Left renal cortex interstitium (tissue), 4 donors: ENCODE measurements around the gene EIF4ENIF1. TPM values are rescaled to one million over a fixed set of nuclear protein-coding genes. Genes with fewer than 3 reads are reported as not detected.
"Not testable (repeated sequence)": the region's sequence is repeated elsewhere in the genome, so short reads cannot be mapped to it uniquely, and the experiment has no call there.

Experiments
- DNase-seq, 4 donors: peaks; one replicate each; pipeline ENCODE4 v3.0.0-alpha.2; 2013; ENCODE audit warnings: low read depth in 4 of 4, low spot score in 2 of 4, missing footprints in 1 of 4
- polyA plus RNA-seq, 4 donors: library from polyadenylated mRNA; unstranded; fragments of 120-200 nt; gene quantifications; one replicate each; pipeline ENCODE4 v1.2.1, GENCODE V29; 2013; ENCODE audit not compliant: insufficient read length in 4 of 4

EIF4ENIF1 gene
- polyA plus RNA-seq, 4 donors, result 39.0 to 51.9 (median 47.6) TPM

DNA sequence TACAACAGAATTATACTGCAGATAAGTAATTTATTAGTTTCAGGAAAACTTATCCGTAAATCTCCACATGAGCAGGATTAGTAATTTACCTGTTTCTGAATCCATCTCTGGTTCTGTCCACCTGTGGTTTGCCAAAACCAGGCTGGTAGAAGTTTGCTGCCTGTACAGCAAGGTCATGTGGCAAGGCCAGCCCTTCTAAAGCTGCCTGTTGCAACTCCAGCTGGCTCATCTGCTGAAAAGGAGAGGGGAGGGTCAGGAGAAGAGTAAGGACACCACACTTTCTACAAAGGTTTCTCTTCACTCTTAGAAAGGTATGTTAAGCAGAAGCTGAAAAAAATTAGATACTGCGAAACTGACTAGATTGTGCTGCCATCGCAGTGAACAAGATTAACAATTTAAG lies 42.3 kb downstream of the EIF4ENIF1 start:
- DNase-seq, result no peak

DNA sequence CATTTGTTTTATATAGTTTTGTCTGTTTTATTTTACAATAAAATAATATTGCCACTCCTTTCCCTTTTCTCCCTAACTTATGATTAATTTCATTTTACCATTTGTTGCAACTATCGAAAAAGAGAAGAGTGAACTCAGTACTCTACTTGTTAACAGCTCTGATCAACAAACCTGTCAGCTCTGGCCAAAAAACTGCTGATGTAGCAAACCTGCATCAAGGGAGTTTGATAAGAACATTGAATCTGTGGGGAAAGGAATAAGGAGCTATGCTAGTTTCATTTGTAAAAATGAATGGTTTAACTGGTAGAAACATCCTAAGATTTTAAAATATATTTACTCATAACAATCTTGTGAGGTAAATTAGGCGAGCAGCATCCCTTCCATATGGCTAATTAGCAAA lies 42.9 kb downstream of the EIF4ENIF1 start:
- DNase-seq, result no peak

DNA sequence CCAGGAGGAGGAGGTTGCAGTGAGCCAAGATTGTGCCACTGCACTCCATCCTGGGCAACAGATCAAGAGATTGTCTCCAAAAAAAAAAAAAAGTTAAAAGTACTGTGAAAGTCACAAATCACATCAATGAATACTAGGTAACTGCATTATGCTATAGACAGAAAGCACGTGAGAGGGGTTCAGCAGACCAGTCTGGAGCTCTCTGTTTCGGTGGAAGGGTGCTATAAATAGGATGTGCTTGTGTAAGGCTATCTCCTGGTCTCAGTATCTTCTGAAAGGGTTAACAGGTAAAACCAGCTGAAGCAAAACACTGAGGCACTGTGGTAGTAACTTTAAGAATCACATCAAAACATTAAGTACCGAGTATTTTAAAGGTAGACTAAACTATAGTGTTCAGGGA lies 43.4 kb downstream of the EIF4ENIF1 start:
- no peak for DNase-seq

DNA sequence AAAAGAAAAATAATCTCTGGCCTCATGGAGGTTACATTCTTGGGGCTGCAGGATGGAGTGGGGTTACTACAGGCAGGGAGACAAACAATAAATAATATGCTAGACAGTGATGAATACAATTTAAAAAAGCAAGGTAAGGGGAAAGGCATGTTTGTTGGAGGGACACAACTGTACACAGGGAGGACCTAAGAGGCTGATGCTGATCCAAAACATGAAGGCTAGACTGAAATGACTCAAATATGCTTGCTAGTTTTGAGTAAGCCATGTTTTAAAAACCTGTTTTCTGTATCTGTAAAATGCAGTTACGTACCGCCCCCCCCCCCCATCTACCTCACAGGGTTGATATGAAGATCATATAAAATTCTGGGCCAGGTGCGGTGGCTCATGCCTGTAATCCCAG lies 44.0 kb downstream of the EIF4ENIF1 start:
- no peak for DNase-seq

DNA sequence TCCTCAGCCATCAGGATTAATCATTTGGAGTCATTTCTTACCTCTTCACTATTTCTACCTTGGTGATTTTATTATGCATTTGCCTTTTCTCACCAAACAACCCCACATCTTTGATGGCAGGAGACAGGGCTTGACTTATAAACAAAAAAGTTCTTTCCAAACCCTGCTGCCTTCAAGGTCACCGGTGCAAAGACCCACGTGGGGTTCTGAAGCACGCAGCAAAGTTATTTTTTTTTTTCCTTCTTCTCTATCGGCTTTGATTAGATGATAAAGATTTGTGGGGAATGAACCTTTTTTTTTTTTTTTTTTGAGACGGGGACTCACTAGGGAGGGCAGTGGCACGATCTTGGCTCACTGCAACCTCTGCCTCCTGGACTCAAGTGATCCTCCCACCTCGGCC lies 46.1 kb downstream of the EIF4ENIF1 start:
- DNase-seq, result no peak

DNA sequence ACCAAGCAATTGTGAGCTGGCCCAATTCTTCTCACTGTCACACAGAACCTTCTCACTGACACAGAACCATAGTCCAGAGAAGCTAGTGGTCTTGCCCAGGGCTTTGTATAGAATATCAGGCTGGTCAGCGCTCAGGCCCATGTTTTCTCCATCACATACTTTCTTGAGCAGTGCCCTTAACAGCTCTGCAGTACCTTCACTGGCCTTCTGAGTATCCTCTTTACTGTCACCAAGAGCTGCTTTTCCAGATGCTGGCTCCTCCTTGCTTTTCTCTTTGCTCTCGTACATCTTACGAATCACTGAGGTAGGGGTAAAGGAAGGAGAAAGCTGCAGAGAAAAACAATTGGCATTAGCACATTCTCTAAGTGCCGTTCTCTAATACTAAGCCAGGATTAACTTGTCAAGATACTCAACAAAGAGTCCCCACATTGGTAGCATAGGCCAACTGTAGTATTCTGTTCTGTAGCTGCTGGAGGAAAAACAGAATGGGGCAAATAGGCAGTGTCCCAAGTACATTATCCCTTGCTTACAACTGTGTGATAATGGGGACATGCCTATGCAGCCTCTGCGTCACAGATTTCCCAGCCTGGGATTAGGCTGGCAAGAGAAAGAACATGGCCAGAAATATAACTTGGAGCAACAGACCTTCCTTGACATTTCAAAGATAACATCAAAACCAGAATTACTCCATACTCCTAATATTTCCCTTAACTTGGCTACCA lies 46.7 kb downstream of the EIF4ENIF1 start:
- DNase-seq, result no peak

DNA sequence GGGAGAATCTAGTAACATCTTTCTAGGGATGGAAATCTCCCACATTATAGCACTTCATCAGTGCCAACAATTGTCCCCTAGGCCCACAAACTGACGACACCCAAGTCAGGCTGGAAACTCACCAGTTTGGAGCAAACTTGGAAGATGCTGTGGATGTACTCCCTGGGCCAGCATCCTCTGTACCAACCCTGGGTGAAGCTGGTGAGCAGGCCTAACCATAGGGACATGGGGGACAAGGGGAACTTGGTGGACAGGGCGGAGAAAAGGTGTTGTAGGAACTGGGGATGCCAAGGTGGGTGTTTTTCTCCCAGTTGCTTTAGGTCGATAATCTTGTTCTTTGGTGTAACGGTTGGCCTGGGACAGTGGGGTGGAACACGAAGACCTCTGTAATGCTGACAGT lies 48.0 kb downstream of the EIF4ENIF1 start:
- DNase-seq, result no peak

DNA sequence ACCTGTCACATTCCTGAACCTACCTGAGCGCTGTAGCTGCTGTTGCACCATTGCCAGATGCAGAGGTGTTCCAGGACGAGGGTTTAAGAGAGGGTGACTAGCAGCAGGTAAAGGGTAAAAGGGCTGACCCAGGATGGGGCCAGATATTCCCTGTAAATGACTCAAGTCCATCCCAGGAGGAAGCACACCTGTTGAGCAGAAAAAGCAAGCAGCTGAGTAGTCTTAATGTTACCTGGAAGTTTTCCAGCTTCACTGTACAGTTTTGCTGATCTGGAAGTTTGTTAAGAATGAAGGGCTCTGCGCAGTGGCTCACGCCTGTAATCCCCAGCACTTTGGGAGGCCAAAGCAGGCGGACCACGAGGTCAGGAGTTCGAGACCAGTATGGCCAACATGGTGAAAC lies 49.0 kb downstream of the EIF4ENIF1 start:
- DNase-seq, result no peak

DNA sequence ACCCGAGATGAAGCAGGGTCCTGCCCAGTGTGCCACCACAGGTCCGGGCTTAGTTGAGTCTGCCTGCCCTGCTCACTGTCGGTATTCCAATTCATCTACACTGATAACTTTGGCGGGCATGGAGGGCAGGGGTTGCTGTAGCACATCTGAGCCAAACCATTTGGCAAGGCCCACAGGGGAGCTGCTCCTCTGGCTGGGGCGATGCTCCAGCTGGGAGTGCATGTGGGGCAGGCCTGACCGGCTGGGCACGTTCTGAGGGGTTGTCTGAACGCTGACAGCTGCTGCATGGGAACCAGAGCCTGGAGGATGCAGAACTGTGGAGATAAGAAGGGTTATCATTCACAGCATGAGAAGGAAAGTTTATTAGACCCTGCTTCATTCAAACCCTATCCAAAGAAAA lies 49.8 kb downstream of the EIF4ENIF1 start:
- no peak for DNase-seq

DNA sequence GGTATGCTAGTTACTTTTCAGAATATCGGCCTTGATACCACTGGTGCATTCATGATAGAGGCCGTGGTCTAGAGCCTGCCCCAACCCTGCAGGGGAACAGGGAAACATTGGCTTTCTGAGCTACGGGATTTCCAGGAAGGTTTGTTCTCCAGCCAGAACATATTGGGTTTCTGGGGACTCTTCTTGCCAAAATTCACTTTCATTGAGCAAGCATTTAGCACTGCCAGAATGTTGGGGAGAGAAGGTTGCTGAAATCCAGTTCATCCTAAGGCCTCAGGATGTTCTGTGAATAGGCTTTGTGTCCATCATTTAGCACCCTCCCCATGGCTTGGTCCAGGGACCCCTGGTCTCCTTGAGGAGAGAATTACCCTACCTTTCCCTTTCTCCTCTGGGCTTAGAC lies 53.5 kb downstream of the EIF4ENIF1 start:
- no peak for DNase-seq

DNA sequence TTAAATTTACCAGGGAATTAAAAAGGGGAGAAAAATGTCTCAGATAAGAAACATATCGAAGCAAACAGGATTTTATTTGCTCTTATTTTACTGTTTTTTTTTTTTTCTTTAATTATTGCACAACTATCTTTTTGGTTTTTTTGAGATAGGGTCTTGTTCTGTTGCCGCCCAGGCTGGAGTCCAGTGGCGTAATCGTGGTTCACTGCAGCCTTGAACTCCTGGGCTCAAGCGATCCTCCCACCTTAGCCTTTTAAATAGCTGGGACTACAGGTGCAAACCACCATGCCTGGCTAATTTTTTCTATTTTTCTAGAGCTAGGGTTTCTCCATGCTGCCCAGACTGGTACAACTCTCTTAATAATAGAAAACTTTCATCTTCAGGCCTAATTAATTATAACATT lies 57.7 kb downstream of the EIF4ENIF1 start:
- no peak for DNase-seq

DNA sequence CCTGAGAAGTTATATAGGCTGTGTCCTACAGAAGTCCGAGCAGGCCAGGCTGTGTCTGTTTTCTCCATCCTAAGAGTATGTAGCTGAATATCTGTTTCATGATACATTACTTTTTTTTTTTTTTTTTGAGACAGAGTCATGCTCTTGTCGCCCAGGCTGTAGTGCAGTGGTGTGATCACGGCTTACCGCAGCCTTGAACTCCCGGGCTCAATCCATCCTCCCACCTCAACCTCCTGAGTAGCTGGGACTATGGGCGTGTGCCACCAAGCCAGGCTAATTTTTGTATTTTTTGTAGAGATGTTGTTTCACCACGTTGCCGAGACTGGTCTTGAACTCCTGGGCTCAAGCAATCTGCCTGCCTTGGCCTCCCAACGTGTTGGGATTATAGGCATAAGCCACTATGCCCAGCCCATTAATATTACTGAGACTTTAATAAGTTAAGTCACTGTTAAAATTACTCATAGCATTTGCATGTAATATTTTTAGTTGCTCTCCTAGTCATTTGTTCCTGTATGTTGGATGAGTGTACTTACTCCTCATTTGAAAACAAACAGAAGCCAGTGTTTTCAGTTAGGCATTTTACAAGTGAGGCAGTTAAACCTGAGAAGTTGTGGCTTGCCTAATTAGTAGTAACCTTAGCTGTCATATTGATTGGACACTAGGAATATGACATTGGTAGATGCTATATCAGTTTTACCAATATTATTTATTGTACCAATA lies 64.2 kb downstream of the EIF4ENIF1 start:
- no peak for DNase-seq

DNA sequence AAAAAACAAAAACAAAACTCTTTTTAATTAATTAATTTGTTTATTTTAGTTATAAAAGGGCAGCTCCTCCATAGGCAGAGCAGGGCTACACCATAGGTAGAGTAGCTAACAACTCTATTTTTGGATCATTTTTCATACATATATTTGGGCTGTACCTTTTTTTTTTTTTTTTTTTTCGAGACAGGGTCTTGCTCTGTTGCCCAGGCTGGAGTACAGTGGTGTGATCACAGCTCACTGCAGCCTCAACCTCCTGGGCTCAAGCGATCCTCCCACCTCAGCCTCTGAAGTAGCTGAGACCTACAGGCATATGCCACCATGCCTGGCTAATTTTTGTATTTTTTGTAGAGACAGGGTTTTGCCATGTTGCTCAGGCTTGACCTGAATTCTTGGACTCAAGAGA lies 87.3 kb downstream of the EIF4ENIF1 start:
- not testable (repeated sequence) for DNase-seq

DNA sequence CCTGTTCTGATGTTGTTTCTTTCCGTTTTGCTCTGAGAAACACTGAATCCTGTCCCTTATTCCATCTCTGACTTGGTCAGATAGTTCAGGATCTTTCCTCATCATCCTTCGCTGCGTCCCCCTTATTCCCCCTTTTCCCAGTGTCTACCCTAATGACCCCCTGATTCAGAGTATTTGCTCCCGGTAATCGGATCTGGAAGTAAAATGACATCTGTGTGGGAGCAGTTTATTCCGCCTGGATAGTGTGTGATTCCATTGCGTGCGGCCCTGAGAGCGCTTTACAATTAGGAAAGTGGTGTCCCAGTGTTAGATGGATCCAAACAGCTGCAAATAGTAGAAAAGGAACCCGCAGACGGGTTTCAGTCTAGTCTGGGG lies 89.6 kb downstream of the EIF4ENIF1 start:
- peak in 3 of 4 donors; percentile 30 to 32 (median 31) for DNase-seq

DNA sequence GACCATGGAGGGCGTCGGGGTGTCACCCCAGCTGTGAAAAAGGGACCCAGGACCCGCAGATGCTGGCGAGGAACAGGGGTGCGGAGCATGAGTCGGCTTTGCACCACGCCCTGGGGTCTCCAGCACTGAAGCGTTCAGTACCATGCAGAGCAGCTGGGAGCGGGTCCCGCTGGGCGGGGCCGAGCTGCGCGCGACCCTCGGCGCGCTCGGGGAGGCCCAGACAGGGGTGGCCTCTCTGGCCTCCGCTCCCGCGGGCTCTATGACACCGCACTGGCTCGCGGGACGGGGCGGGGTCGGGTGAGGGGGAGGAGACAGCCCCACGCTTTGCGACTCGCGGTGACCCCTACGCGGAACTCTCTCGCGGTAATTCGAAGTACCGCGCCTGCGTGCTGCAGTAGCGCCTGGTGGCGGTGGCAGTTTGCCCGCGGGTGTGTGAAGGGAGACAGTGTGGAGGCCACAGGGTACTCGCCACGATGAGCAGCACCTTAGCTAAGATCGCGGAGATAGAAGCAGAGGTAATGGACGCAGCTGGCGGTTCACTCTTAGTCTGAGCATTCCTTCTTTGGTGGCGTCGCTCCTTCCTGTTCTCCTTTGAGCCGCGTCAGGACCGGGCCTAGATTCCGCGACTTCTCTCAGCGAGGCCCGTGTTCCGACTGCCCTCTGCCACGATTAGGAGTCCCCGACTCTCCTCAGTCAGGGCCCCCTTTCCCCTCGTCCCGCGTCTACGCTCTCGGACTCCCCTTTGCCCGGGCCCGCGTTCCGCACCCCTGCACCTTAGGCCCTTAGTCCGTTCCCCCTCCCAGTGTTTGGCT lies 90.2 kb downstream of the EIF4ENIF1 start, which contains the start of gene DRG1:
TSS of gene DRG1 (plus strand) at position 394 of the 812 bp plus-strand sequence. CDS start at position 474, 80 bp downstream.
- peak; percentile 88 to 95 (median 92) for DNase-seq

DNA sequence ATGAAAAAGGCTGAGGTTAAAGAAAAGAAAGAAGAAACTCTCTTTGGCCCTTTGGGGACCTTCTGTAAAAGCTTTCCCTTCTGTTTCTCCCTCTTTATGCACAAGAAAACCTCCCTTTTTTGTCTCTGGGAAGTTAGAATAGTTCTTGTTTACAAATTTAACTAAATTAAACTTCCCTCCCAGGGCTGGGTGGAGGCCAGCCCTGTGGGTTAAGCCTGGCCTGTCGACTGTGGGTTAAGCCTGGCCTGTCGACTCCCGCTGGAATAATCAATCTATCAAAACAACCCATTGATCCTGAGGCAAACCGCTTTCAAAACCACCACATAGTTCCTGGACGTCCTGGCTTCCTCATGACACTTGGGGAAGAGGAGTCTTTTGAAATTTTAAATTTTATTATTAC lies 91.4 kb downstream of the EIF4ENIF1 start:
- no peak for DNase-seq

DNA sequence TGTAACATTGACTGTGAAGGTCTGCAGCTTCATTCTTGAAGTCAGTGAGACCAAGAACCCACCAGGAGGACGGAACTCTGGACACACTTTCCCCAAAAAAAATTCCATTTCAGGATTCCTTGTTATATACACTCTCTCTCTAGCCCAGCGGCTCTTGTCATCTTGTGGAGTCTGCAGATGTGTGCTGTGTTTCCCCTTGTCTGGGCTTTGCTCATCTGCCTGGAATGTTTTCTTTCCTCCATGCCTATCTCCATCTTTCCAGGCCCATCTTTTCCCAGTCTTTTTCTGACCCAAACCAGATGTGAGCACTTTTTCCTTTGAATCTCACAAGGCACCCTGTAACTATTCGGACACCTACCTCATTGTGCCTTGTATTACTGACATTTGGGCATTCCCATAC lies 95.3 kb downstream of the EIF4ENIF1 start:
- no peak for DNase-seq

DNA sequence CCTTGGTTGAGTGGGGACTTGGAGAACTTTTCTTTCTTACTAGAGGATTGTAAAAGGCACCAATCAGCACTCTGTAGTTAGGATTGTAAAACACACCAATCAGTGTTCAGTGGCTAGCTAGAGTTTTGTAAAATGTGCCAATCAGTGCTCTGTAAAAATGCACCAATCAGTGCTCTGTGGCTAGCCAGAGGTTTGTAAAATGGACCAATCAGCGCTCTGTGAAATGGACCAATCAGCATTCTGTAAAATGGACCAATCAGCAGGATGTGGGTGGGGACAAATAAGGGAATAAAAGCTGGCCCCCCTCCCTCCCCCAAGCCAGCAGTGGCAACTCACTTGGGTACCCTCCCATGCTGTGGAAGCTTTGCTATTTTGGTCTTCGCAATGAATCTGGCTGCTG lies 95.7 kb downstream of the EIF4ENIF1 start:
- DNase-seq, result no peak
